Activated effector memory CD4-positive, alpha-beta T cell treated with anti-CD3 and anti-CD28 coated beads, Interleukin-2, amount 50 U/mL, for 16 hours (primary cell): ENCODE data around the gene SVOP.
"Not testable (repeated sequence)": the region's sequence is repeated elsewhere in the genome, so short reads cannot be mapped to it uniquely, and the experiment has no call there.

Experiments
- DNase-seq: peaks from one replicate; pipeline ENCODE4 v3.0.0-alpha.2; 2020

SVOP gene, protein sequence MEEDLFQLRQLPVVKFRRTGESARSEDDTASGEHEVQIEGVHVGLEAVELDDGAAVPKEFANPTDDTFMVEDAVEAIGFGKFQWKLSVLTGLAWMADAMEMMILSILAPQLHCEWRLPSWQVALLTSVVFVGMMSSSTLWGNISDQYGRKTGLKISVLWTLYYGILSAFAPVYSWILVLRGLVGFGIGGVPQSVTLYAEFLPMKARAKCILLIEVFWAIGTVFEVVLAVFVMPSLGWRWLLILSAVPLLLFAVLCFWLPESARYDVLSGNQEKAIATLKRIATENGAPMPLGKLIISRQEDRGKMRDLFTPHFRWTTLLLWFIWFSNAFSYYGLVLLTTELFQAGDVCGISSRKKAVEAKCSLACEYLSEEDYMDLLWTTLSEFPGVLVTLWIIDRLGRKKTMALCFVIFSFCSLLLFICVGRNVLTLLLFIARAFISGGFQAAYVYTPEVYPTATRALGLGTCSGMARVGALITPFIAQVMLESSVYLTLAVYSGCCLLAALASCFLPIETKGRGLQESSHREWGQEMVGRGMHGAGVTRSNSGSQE

DNA sequence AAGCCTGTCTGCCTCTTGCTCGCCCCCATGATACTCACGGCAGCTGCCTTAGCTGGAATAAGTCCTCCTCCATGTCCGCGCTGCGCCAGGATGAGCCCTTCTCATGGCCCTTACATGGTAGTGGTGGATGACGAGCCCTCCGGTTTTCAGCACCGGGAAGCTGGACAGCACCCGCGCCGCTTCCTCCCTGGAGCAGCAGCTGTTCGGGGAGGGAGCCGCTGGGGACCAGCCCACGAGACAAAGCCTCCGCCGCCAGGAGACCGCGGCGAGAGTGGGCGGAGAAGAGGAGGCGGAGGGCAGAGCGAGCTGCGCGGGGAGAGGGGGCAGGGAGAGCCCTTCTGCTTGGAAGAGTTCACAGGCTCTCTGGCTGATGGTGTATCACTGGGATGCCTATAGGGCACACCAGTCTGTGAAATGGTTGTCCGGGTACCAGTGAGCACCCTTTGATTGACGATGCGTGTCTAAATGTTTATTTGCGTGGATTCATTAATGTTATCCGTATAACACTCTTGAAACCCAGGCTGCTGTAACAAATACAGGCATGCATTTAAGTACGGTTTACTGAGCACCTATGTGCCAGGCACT lies at the start of gene SVOP:
TSS of gene SVOP (minus strand) at position 273 of the 585 bp plus-strand sequence. CDS start at position 73, 200 bp downstream.
- DNase-seq = peak; percentile 66

DNA sequence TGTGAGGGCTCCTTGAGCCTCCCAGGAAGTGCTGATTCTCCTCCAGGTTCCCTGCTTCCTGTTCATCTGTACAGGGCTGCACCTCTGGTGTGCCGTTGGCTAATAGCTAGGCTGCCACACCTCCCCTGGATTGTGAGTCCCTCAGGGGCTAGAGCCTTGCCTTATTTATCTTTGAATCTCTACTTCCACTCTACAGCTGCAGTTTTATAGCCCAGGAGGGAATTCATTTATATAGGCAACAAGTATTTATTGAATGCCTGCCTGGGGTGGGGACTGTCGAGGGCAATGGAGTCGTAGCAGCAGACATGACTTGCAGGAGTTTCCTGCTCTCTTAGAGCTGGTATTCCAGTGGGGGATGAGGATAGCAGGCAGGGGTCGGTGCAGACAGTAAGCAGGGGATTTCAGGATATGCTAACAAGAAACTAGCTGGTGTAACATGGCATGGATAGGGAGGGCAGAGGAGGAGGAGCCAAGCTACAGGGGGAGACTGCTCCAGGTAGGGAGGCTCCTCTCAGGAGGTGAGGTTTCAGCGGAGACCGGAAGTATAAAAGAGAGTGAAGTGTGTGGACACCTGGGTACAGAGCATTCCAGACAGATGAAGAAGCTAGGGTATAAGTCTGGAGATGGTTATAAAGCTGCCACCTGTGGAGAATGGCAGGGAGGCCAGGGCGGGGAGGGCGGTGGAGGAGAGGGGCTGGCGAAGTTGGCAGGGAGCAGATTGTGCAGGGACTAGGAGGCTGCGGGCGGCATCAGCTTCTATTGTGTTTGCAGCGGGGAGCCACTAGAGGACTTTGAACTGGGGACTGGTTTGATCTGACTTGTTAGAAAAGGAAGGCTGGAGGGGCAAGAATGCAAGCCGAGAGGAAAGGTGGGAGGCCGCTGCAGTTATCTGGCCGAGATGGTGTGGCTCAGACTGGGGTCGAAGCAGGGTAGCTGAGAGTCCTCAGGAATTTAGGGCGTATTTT lies 48.7 kb upstream of the SVOP start:
- no peak for DNase-seq

- DNase-seq = no peak
Observed at GRCh38 chr12:109065853-109066193, 45.0 kb upstream of the SVOP start.

DNA sequence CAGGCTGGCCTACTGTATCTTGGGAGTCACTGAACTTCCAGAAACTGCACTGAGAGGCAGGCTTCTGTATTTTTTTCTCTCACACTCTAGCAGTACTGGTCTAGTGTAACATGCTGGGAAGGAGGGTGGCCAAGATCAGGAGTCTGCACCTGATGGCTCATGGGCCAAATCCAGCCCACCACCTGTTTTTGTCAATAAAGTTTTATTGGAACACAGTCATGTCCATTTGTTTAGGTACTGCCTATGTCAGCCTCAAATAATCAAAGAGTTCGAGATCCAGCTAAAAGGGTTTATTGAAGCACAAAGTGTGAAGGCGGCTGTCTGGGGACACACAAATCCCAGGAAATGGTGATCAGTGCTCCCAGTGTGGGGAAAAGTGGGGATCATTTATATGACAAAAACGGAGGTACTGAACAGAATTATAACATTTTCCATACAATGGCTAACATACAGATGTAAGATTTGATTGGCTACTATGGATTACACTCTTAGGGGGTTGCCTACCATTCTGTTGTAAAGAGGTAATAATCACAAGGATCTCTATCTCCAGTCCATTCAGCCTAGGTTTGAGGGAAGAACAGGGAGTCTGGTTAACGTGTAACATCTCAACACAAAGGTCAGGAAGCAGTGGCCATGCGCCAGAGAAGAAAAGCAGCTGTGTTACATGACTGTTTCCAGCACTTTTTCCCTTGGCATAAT lies 44.4 kb upstream of the SVOP start:
- no peak for DNase-seq

DNA sequence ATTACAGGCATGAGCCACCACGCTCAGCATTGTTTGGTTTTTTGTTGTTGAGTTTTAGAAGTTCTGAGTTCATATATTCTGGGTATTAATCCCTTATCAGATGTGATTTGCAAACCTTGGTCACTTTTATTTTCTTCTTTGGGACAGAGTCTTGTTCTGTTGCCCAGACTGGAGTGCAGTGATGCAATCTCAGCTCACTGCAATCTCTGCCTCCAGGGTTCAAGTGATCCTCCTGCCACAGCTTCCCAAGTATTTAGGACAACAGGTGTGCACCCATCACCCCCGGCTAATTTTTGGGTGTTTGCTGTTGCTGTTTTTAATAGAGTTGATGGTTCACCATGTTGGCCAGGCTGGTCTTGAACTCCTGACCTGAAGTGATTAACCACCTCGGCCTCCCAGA lies 43.3 kb upstream of the SVOP start:
- no peak for DNase-seq

DNA sequence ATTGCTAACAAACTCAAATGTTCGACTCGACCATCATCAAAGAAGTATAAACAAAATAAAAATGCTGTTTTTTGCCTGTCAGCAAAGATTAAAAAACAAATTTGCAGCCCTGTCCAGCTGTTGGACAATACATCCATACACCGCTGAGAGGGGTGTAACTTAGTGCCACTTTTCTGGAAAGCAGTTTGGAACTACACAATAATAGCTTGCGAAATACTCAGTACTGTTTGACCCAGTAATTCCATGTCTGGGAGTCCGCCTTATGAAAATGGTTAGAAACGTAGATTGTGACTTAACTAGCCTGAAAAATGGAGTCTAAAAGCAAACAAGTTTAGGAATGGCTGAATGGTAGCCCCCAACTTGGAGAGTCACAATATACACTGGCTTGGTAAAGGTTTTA lies 37.9 kb upstream of the SVOP start:
- DNase-seq = no peak

DNA sequence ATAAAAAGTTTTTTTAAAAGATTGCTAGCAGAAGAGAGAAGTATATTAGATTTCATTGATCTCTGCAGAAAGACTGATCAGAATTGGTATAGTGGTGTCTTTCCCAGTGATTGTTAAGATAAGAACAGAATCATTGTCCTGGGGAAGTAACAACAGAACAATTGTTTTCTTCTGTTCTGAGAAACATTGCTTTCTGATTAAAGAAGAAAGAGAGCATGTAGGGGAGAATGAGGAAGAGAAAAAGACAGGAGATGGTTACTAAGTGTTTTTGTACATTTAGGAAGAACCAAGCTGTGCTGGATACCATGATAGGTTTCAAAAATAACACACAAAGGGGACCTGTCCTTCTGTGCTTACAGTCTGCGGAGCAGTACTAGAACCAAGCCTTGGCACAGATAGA lies 36.5 kb upstream of the SVOP start:
- DNase-seq = no peak

GRCh38 chr12:109056891-109057290 lies 36.0 kb upstream of the SVOP start:
- DNase-seq = no peak

DNA sequence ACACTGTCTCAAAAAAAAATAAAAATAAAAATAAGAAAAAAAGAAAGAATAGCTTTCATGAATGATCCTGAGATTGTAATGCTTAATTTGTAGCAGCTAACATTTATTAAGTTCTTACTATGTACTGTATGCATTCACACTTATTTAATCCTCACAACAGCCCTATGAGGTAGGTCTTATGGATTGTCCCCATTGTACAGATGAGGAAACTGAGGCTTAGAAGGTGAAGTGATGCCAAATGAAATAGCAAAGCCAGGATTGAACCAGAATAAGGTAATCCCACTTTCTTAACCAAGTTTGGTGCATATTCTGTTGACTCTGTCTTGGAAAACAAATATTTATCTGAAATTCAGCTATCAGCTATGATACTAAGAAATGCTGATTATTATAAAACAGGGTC lies 33.7 kb upstream of the SVOP start:
- DNase-seq = no peak

DNA sequence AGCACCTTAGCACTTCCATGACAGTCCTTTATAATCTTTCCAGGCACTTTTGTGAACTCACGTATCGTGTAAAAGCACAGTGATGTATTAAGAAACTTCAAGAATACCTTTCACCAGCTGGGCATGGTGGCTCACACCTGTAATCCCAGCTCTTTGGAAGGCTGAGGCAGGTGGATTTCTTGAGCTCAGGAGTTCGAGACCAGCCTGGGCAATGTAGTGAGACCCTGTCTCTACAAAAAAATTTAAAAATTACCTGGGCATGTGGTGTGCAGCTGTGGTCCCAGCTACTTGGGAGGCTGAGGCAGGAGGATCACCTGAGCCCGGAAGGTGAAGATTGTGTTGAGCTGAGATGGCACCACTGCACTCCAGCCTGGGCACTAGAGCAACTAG lies 33.3 kb upstream of the SVOP start:
- not testable (repeated sequence) for DNase-seq

GRCh38 chr12:109053382-109054123 lies 32.7 kb upstream of the SVOP start:
- peak; percentile 65 for DNase-seq

GRCh38 chr12:109052414-109053323 lies 31.8 kb upstream of the SVOP start, which contains the start of gene USP30:
Gene USP30, plus strand, starts transcription at chr12:109052576. Its CDS starts 103 bp downstream, at chr12:109052679.
- DNase-seq = peak; percentile 94

DNA sequence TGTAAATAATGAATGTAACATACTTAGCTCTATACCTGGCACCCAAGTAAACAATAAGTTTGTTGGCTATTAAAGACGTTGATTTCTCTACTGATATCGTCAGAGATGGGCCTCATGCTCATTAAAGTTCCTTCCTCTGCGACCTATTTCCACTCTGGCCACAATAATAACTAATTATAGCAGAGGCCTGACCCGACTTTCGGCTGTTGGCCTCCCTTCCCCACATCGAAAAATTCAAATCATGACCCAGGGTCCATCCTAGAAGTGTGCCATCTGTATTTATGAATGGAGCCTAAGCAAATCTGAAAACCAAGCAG lies 31.2 kb upstream of the SVOP start:
- no peak for DNase-seq

DNA sequence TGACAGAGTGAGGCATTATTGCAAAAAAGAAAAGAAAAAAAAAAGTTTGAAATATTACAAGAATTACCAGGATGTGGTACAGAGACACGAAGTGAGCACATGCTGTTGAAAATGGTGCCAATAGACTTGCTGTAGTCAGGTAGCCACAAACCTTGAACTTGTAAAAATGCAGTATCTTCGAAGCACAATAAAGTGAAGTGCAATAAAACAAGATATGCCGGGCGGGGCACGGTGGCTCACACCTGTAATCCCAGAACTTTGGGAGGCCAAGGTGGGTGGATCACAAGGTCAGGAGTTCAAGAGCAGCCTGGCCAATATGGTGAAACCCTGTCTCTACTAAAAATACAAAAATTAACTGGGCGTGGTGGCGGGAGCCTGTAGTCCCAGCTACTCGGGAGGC lies 28.9 kb upstream of the SVOP start:
- DNase-seq = not testable (repeated sequence)

- DNase-seq = not testable (repeated sequence)
Observed at GRCh38 chr12:109048706-109049105, 27.8 kb upstream of the SVOP start.

GRCh38 chr12:109047081-109047805 lies 26.4 kb upstream of the SVOP start:
- DNase-seq = no peak

DNA sequence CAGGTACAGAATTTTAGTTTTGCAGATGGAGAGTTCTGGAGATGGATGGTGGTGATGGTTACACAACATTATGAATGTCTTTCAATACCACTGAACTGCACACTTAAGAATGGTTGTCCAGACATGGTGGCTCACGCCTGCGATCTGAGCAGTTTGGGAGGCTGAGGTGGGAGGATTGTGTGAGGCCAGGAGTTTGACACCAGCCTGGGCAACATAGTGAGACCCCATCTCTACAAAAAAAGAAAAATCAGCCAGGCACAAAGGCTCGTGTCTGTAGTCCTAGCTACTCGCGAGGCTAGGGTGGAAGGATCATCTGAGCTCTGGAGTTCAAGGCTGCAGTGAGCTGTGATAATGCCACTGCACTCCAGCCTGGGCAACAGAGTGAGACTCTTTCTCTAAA lies 23.4 kb upstream of the SVOP start:
- DNase-seq = no peak

DNA sequence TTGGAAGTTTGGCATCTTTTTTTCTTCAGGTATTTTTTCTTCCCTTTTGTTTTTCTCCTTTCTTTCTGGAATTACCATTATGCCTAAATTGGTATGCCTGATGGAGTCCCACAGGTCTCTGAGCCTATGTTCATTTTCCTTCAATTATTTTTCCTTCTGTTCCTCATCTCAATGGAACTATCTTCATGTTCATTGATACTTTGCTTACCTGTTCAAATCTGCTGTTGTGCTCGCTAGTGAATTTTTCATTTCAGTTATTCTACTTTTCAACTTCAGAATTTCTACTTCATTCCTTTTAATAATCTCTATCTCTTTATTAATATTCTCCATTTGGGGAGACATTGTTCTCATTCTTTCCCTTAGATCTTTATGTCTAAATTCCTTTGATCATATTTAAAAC lies 16.1 kb upstream of the SVOP start:
- DNase-seq = no peak

DNA sequence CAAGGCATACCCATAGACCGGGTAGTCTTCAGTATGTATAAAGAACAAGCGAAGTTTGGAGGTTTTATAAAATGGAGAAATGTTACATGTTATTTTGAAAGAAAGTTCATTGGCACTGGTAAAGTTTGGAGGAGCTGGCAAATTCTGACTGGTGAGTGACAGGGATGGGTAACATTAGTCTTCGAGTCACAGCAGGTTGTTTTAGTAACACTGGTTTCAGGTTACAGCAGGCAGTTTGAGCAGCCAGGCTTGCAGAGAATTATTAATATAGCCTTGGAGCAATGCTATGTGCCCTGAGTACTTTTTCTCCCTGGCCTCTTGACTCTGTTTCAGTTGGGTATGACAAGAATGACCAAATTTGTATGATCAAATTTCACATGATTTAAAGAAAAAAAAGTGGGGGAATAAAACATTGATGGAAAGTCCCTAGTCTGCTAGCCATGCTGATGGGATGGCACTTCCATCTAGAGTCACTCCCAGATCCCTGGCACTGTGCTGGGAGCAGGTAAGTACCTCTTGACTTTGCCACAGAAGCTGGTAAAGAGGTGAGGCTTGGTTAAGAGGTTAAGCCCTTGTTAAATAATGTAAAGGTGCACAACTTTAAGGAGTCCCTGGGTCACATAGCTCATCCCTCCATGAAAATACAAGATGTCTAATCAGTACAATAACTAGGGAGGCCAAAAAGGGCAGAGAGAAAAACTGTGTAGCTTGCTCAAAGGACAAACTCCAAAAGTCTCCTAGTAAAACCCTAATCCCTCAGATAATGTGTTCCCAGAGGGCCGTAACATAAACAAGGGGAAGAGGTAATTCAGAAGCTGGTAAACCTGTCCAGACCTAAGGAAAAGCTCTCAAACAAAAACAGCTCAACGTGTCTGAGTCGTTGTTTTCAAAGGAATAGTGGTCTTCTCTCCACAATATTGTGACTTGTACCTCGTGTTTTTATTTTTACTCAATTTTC lies 12.7 kb upstream of the SVOP start:
- DNase-seq = no peak
